Stimulated activated CD8-positive, alpha-beta memory T cell treated with anti-CD3 and anti-CD28 coated beads, Interleukin-15, amount 100 ng/mL, for 4 hours (primary cell): ENCODE results near the gene ARL5B.

Experiments
- DNase-seq, 2 donors: peaks; one replicate each; pipeline ENCODE4 v3.0.0-alpha.2; 2020; ENCODE audit warnings: low read depth in 2 of 2

The ARL5B gene

GRCh38 chr10:18703521-18703920 lies 44.3 kb downstream of the ARL5B start:
- no peak for DNase-seq

- no peak for DNase-seq
Observed at GRCh38 chr10:18710201-18710653, 51.0 kb downstream of the ARL5B start.

GRCh38 chr10:18713077-18713476 lies 53.8 kb downstream of the ARL5B start:
- DNase-seq, result no peak

GRCh38 chr10:18718991-18719390 lies 59.8 kb downstream of the ARL5B start:
- DNase-seq, result no peak

GRCh38 chr10:18719811-18720210 lies 60.6 kb downstream of the ARL5B start:
- no peak for DNase-seq

GRCh38 chr10:18721067-18721466 lies 61.8 kb downstream of the ARL5B start:
- no peak for DNase-seq

- DNase-seq, result no peak
Observed at GRCh38 chr10:18723801-18724200, 64.6 kb downstream of the ARL5B start.
